CD4-positive, alpha-beta memory T cell (primary cell): ENCODE results near the gene CGN. TPM values are rescaled to one million over a fixed set of nuclear protein-coding genes. Genes with fewer than 3 reads are reported as not detected.

ENCODE experiments used
- CTCF ChIA-PET: fragments of 350-600 bp; sonication (Branson Sonifier 250); formaldehyde crosslinking; loops from one replicate; lab custom pipeline; 2021; ENCODE audit warnings: inconsistent platforms; ENCODE audit not compliant: partially characterized antibody; lab: Charles Lee
- POLR2A ChIA-PET: fragments of 350-600 bp; sonication (Branson Sonifier 250); formaldehyde crosslinking; loops from one replicate; lab custom pipeline; 2021; ENCODE audit not compliant: partially characterized antibody; lab: Charles Lee
- DNase-seq, 5 donors: peaks; one replicate each; pipeline versions ENCODE4 v3.0.0 to v3.0.0-alpha.2; 2020 to 2022; ENCODE audit warnings: mixed read lengths in 1 of 5
- H3K27ac ChIP-seq: one replicate; pipeline ENCODE4 v1.7.0; 2013; ENCODE audit warnings: low read depth, low read length
- H3K27me3 ChIP-seq: 2 replicates; pipeline ENCODE4 v1.7.0; 2013; ENCODE audit warnings: mild to moderate bottlenecking, low read length, moderate library complexity; ENCODE audit not compliant: insufficient read depth
- H3K36me3 ChIP-seq: 2 replicates; pipeline ENCODE4 v1.7.0; 2013; ENCODE audit warnings: mild to moderate bottlenecking, low read length, moderate library complexity; ENCODE audit not compliant: insufficient read depth
- H3K4me1 ChIP-seq: 2 replicates; pipeline ENCODE4 v1.7.0; 2013; ENCODE audit warnings: mild to moderate bottlenecking, low read length, moderate library complexity; ENCODE audit not compliant: insufficient read depth
- H3K4me3 ChIP-seq, 2 donors: one replicate each; pipeline ENCODE4 v1.7.0; 2013; ENCODE audit warnings: low read length in 2 of 2, mild to moderate bottlenecking in 1 of 2
- H3K9me3 ChIP-seq, 2 donors: one replicate each; pipeline ENCODE4 v1.7.0; 2013; ENCODE audit warnings: low read length in 2 of 2, control low read depth in 1 of 2; ENCODE audit not compliant: control insufficient read depth in 1 of 2
- H3K27ac Mint-ChIP-seq, 7 donors: one replicate each; pipeline ENCODE4 v1.8.0; 2020 to 2021; ENCODE audit warnings: mixed read lengths in 7 of 7, mild to moderate bottlenecking in 6 of 7, inconsistent platforms in 3 of 7, moderate library complexity in 3 of 7
- H3K27me3 Mint-ChIP-seq, 2 donors: one replicate each; pipeline ENCODE4 v1.8.0; 2020 to 2021; ENCODE audit warnings: mixed read lengths in 2 of 2
- H3K36me3 Mint-ChIP-seq, 2 donors: one replicate each; pipeline ENCODE4 v1.8.0; 2020 to 2021; ENCODE audit warnings: mixed read lengths in 2 of 2, inconsistent platforms in 1 of 2, mild to moderate bottlenecking in 1 of 2
- H3K4me1 Mint-ChIP-seq, 4 donors: one replicate each; pipeline ENCODE4 v1.8.0; 2020 to 2021; ENCODE audit warnings: mixed read lengths in 4 of 4, mild to moderate bottlenecking in 1 of 4
- H3K4me3 Mint-ChIP-seq, 8 donors: one replicate each; pipeline ENCODE4 v1.8.0; 2020 to 2021; ENCODE audit warnings: mixed read lengths in 8 of 8, mild to moderate bottlenecking in 7 of 8, moderate library complexity in 6 of 8, inconsistent platforms in 3 of 8
- H3K9me3 Mint-ChIP-seq, 8 donors: one replicate each; pipeline ENCODE4 v1.8.0; 2020 to 2021; ENCODE audit warnings: mixed read lengths in 8 of 8, mild to moderate bottlenecking in 5 of 8, inconsistent platforms in 3 of 8, moderate library complexity in 1 of 8
- intact Hi-C: fragments of 100-400 bp; cut with micrococcal nuclease; formaldehyde crosslinking; loops from one replicate; pipeline ENCODE4 v1.15.1; 2023
- polyA plus RNA-seq, 2 donors: library from polyadenylated mRNA; unstranded; fragments of 300-500 nt; fragmentation: Illumina TruSeq; gene quantifications; one replicate each; pipeline ENCODE4 v1.2.3, GENCODE V29; 2021
- total RNA-seq, 2 experiments: library from RNA; stranded (reverse); gene quantifications; one replicate each; pipeline ENCODE4 v1.2.3, GENCODE V29; 2021

The CGN gene
- total and polyA plus RNA-seq, 4 experiments from 2014 or later, result 0.81 to 1.4 (median 1.0) TPM; not detected in 1

DNA sequence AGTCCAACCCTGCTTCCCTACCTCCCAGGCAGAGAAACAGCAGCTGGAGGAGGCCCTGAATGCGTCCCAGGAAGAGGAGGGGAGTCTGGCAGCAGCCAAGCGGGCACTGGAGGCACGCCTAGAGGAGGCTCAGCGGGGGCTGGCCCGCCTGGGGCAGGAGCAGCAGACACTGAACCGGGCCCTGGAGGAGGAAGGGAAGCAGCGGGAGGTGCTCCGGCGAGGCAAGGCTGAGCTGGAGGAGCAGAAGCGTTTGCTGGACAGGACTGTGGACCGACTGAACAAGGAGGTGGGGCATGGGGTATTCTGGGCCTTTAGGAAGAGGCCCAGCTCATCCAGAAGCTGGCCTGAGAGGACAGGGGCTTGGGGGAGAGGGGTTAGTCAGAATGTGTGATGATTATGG is 19.3 kb downstream of the CGN start:
- intact Hi-C loops, result no loop called here
- POLR2A ChIA-PET, result no interaction called here
- Mint-ChIP-seq H3K36me3 (no peaks in the 10 kb centered on the region), H3K9me3 (no peaks in the 10 kb centered on the region), H3K27me3 (peaks cover 2 to 3% of the 10 kb centered on the region in 2 donors), H3K27ac (no peak overlapping the region), H3K4me1 (no peaks in the 10 kb centered on the region), H3K4me3 (no peak overlapping the region)
- Histone ChIP-seq H3K36me3 (no peaks in the 10 kb centered on the region), H3K9me3 (no peaks in the 10 kb centered on the region), H3K27me3 (no peaks in the 10 kb centered on the region), H3K4me1 (no peaks in the 10 kb centered on the region), H3K4me3 (no peak overlapping the region), H3K27ac (no peak overlapping the region)
- CTCF ChIA-PET, result no interaction called here
- no peak for DNase-seq

DNA sequence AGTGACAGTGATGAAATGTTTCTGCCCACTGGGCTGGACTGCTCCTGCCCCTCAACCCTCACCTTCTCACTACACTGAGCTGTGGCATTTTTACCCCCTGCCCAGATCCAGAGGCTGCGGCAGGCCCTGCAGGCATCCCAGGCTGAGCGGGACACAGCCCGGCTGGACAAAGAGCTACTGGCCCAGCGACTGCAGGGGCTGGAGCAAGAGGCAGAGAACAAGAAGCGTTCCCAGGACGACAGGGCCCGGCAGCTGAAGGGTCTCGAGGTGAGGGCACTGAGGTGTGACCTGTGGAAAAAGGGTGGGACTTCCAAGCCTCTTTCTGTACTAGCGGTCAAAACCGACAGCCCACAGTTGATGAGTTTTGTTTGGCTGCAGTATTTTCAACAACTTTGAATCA is 22.7 kb downstream of the CGN start:
- CTCF ChIA-PET, result interaction anchor here (1.2 to 1.4 kb wide), 2 partner anchors 8 to 10 kb away, joined by 3 to 4 read pairs; no protein-coding TSS in a partner anchor
- no peak overlapping the region for H3K27ac ChIP-seq
- no peak overlapping the region for H3K4me3 ChIP-seq
- H3K9me3 ChIP-seq, result no peaks in the 10 kb centered on the region
- Mint-ChIP-seq H3K4me3 (no peak overlapping the region), H3K4me1 (no peaks in the 10 kb centered on the region), H3K27me3 (peaks cover 2 to 3% of the 10 kb centered on the region in 2 donors), H3K27ac (no peak overlapping the region), H3K9me3 (no peaks in the 10 kb centered on the region), H3K36me3 (no peaks in the 10 kb centered on the region)
- POLR2A ChIA-PET, result no interaction called here
- intact Hi-C loops, result loop anchor here (1.0 kb wide), 4 partner anchors 60 to 302 kb away; no protein-coding TSS in a partner anchor
- H3K36me3 ChIP-seq, result no peaks in the 10 kb centered on the region
- no peaks in the 10 kb centered on the region for H3K27me3 ChIP-seq
- no peak for DNase-seq
- no peaks in the 10 kb centered on the region for H3K4me1 ChIP-seq

- peak overlapping the region in 1 of 7 donors; percentile 12 for H3K27ac Mint-ChIP-seq
- Histone ChIP-seq H3K27ac (no peak overlapping the region), H3K9me3 (no peaks in the 10 kb centered on the region), H3K4me3 (no peak overlapping the region), H3K27me3 (no peaks in the 10 kb centered on the region), H3K4me1 (peaks cover 7% of the 10 kb centered on the region), H3K36me3 (no peaks in the 10 kb centered on the region)
- CTCF ChIA-PET, result interaction anchor here (0.8 to 1.6 kb wide), 6 partner anchors 8 to 302 kb away, joined by 3 to 4 read pairs (median 3); no protein-coding TSS in a partner anchor
- intact Hi-C loops, result loop anchor here (1.0 kb wide), 4 partner anchors 60 to 302 kb away; no protein-coding TSS in a partner anchor
- DNase-seq, result peak; percentile 63 to 70 (median 65)
- POLR2A ChIA-PET, result no interaction called here
- peaks cover 0 to 6% (median 4%) of the 10 kb centered on the region in 4 donors for H3K4me1 Mint-ChIP-seq
- H3K4me3 Mint-ChIP-seq, result no peak overlapping the region
- H3K36me3 Mint-ChIP-seq, result no peaks in the 10 kb centered on the region
- H3K27me3 Mint-ChIP-seq, result peaks cover 2 to 3% of the 10 kb centered on the region in 2 donors
- H3K9me3 Mint-ChIP-seq, result no peaks in the 10 kb centered on the region
Measured at GRCh38 chr1:151534662-151535278, 23.6 kb downstream of the CGN start.

GRCh38 chr1:151535326-151536271 is 24.4 kb downstream of the CGN start:
- intact Hi-C loops, result no loop called here

GRCh38 chr1:151536499-151536898 is 25.3 kb downstream of the CGN start:
- intact Hi-C loops, result no loop called here
- H3K4me3 ChIP-seq, result no peak overlapping the region
- H3K4me1 ChIP-seq, result peaks cover 18% of the 10 kb centered on the region
- no peaks in the 10 kb centered on the region for H3K27me3 ChIP-seq
- ChIA-PET POLR2A (no interaction called here), CTCF (interaction anchor here (0.6 to 1.6 kb wide), 3 partner anchors 14 to 198 kb away, joined by 4 read pairs; no protein-coding TSS in a partner anchor)
- Mint-ChIP-seq H3K36me3 (peaks cover 0 to 5% of the 10 kb centered on the region in 2 donors), H3K4me1 (peaks cover 7 to 21% (median 17%) of the 10 kb centered on the region in 4 donors), H3K27ac (no peak overlapping the region), H3K4me3 (no peak overlapping the region), H3K9me3 (no peaks in the 10 kb centered on the region), H3K27me3 (peaks cover 0 to 2% of the 10 kb centered on the region in 2 donors)
- no peak overlapping the region for H3K27ac ChIP-seq
- no peaks in the 10 kb centered on the region for H3K9me3 ChIP-seq
- DNase-seq, result no peak
- H3K36me3 ChIP-seq, result no peaks in the 10 kb centered on the region

More at GRCh38 chr1:151535326-151536271, 24.4 kb downstream of the CGN start:
- Histone ChIP-seq H3K27ac (no peak overlapping the region), H3K9me3 (no peaks in the 10 kb centered on the region), H3K4me3 (no peak overlapping the region), H3K36me3 (no peaks in the 10 kb centered on the region), H3K27me3 (no peaks in the 10 kb centered on the region), H3K4me1 (peaks cover 11% of the 10 kb centered on the region)
- H3K27me3 Mint-ChIP-seq, result peaks cover 2 to 3% of the 10 kb centered on the region in 2 donors
- no peaks in the 10 kb centered on the region for H3K9me3 Mint-ChIP-seq
- CTCF ChIA-PET, result interaction anchor here (0.8 to 1.6 kb wide), 6 partner anchors 11 to 301 kb away, joined by 3 to 4 read pairs (median 3); no protein-coding TSS in a partner anchor
- POLR2A ChIA-PET, result no interaction called here
- no peak overlapping the region for H3K27ac Mint-ChIP-seq
- no peak for DNase-seq
- H3K36me3 Mint-ChIP-seq, result peaks cover 0 to 5% of the 10 kb centered on the region in 2 donors
- H3K4me1 Mint-ChIP-seq, result peaks cover 0 to 12% (median 9%) of the 10 kb centered on the region in 4 donors
- H3K4me3 Mint-ChIP-seq, result no peak overlapping the region

DNA sequence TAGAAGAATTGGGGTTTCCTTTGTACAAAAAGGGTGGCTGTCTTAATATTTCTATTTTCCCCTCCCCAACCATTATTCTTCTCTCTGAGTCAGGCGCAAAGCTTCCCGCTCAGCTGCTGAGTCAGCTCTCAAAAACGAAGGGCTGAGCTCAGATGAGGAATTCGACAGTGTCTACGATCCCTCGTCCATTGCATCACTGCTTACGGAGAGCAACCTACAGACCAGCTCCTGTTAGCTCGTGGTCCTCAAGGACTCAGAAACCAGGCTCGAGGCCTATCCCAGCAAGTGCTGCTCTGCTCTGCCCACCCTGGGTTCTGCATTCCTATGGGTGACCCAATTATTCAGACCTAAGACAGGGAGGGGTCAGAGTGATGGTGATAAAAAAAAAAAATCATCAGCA is 25.9 kb downstream of the CGN start:
- no peaks in the 10 kb centered on the region for H3K27me3 ChIP-seq
- ChIA-PET POLR2A (no interaction called here), CTCF (interaction anchor here (0.6 to 2.3 kb wide), 4 partner anchors 50 to 299 kb away, joined by 4 to 7 read pairs (median 4); no protein-coding TSS in a partner anchor)
- H3K9me3 ChIP-seq, result no peaks in the 10 kb centered on the region
- no peak for DNase-seq
- Mint-ChIP-seq H3K9me3 (no peaks in the 10 kb centered on the region), H3K27ac (no peak overlapping the region), H3K27me3 (peaks cover 0 to 2% of the 10 kb centered on the region in 2 donors), H3K36me3 (peaks cover 0 to 5% of the 10 kb centered on the region in 2 donors), H3K4me3 (no peak overlapping the region), H3K4me1 (peaks cover 8 to 26% (median 19%) of the 10 kb centered on the region in 4 donors)
- no peak overlapping the region for H3K27ac ChIP-seq
- peaks cover 18% of the 10 kb centered on the region for H3K4me1 ChIP-seq
- no peaks in the 10 kb centered on the region for H3K36me3 ChIP-seq
- intact Hi-C loops, result no loop called here
- H3K4me3 ChIP-seq, result no peak overlapping the region
